Stimulated activated CD8-positive, alpha-beta memory T cell treated with anti-CD3 and anti-CD28 coated beads, Interleukin-7, amount 100 ng/mL, for 4 hours (primary cell): Measurements from ENCODE around the gene MAP4.
"Not testable (repeated sequence)": the region's sequence is repeated elsewhere in the genome, so short reads cannot be mapped to it uniquely, and the experiment has no call there.

Experiments
- DNase-seq, 2 donors: peaks; one replicate each; pipeline ENCODE4 v3.0.0-alpha.2; 2020; ENCODE audit warnings: low read depth in 2 of 2

Gene MAP4

DNA sequence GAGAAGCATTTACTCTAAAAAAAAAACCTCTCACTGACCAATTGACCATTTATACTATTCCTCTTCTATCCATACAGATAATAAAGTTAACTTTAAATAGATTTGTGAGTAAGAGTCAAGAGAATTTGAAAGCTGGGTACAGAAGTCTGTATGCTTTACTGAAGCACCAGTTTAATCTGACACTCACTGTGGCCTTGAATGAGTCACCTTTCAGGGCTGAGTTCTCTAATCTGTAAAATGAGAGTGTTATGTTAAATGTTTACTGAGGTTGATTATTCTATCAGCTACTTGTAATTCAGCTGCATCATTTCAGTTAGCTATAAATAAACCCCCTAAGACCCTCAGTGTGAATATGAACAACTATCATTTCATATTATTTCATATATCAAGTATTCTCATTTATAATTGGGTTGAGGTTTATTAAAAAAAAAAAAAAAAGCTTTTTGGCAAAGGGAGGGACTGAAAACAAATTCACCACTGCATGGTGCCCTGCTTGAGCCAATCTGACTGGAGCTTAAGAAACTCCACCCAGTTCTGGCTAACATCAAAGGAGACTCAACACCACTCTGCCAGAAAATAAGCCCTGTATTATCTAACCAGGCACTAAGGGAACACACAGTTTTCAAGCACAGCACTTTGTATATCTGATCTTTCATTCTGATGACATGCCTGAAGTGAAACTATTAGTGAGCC lies 2.8 kb downstream of the MAP4 start:
- no peak for DNase-seq

- DNase-seq: no peak
Observed at GRCh38 chr3:48012659-48013058, 3.6 kb downstream of the MAP4 start.

GRCh38 chr3:48008066-48008465 lies 8.2 kb downstream of the MAP4 start:
- DNase-seq: not testable (repeated sequence)

DNA sequence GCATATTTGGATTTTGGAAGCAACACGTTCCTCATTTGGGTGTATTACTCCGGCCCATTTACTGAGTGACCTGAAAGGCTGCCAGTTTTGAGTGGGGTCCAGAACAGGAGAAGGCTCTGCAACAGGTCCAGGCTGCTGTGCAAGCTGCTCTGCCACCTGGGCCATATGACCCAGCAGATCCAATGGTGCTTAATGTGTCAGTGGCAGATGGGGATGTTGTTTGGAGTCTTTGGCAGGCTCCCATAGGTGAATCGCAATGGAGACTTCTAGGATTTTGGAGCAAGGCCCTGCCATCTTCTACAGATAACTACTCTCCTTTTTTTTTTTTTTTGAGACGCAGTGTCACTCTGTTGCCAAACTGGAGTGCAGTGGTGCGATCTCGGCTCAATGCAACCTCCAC lies 8.9 kb downstream of the MAP4 start:
- not testable (repeated sequence) for DNase-seq

DNA sequence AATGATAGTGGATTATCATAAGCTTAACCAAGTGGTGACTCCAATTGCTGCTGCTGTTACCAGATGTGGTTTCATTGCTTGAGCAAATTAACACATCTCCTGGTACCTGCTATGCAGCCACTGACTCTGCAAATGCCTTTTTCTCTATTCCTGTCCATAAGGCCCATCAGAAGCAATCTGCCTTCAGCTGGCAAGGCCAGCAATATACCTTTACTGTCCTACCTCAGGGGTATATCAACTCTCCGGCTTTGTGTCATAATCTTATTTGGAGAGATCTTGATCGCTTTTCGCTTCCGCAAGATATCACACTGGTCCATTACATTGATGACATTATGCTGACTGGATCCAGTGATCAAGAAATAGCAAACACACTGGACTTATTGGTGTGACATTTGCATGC lies 9.4 kb downstream of the MAP4 start:
- not testable (repeated sequence) for DNase-seq

DNA sequence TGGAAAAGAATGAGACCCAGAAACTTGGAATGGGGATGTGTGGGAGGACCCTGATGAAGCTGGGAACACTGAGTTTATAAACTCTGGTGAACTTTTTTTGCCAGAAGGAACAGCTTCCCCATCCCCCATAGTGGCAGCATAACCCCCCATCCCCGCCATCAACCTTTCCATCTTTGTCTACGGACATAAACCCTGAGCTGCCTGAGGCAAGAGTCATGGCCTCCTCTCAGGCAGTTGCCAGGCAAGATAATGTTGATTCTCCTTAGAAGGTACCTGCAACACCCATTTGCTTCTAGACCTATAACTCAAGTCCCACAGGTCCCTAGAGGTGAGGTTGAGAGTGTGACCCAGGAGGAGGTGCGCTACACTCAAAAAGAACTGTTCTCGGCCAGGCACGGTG lies 11.5 kb downstream of the MAP4 start:
- no peak for DNase-seq

- no peak for DNase-seq
Observed at GRCh38 chr3:48002787-48003186, 13.4 kb downstream of the MAP4 start.

GRCh38 chr3:48001991-48002390 lies 14.2 kb downstream of the MAP4 start:
- no peak for DNase-seq

- no peak for DNase-seq
Observed at GRCh38 chr3:48000212-48000611, 16.0 kb downstream of the MAP4 start.

DNA sequence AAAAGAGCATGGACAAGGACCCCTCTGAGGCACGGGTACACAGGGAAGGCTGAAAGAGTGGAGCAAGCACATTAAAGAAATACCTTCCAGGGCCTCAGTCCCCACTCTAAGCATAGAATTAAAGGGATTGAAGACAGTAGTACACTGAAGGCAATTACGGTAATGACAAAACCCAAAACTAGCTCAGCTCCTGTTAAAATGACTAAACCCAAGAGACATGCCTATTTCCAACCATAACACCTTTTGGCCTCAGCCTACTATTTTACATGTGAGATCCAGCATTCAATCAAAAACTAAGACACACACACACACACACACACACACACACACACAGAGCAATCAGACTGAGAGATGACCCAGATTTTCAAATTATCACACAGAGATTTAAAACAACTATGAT lies 19.8 kb downstream of the MAP4 start:
- DNase-seq: no peak

DNA sequence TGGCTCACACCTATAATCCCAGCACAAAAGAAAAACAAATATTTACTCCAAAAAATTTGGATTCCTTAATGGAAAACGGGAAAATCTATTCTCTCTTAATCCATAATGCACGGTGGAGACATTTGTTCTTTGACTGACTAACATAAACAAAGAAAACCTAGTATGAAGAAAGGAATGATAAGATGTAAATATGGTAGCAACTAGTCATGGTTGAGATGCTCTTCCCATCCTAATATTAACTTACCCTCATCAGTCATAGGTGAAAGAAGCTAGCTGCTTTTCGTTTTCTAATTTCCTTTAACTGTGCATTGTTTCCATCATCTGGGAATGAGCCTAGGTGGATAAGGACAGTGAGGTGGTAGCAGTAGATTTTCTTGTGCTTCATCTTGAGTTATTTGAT lies 22.0 kb downstream of the MAP4 start:
- DNase-seq: no peak

- DNase-seq: no peak
Observed at GRCh38 chr3:47991341-47991740, 24.9 kb downstream of the MAP4 start.

DNA sequence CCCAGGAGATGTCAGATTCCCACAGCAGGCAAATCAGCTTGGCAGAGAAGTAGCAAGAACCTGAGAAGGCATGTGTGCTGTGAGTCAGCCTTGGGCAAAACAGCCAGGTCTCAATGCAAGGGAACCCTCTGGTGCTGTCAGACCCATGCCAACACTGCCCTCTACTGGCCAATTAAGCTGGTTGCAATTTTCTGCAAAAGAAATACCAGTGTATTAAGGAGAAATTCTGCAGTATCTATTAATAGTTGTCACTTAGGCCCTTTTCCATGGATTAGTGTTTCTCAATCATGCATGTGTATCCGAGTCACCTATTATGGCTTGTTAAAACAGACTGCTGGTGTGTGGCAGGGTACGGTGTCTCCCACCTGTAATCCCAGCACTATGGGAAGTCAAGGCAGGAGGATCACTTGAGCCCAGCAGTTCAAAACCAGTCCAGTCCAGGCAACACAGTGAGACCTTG lies 26.2 kb downstream of the MAP4 start:
- DNase-seq: peak; percentile 53 to 66

- DNase-seq: no peak
Observed at GRCh38 chr3:47985381-47985780, 30.8 kb downstream of the MAP4 start.

DNA sequence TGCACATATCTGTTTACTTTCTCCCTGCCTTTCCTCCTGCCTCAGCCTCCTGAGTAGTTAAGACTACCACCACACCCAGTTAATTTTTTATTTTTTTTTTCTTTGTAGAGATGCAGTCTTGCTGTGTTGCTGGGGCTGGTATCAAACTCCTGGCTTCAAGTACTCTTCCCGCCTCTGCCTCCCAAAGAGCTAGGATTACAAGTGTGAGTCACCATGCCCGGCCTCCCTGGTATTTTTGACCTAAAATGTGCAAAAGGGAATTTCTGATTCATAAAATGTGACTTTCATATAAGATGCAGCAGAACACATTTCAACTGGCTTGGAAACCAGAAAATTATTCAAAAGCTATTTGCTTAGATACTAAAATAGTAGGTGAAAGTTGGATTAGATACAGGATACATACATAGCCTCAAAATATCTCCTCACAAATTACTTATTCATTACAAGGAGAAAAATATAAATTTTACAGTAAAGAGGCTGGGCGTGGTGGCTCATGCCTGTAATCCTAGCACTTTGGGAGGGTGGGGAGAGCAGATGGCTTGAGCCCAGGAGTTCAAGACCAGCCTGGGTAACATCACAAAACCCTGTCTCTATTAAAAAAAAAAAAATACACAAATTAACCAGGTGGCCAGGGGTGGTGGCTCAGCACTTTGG lies 32.0 kb downstream of the MAP4 start:
- DNase-seq: no peak

DNA sequence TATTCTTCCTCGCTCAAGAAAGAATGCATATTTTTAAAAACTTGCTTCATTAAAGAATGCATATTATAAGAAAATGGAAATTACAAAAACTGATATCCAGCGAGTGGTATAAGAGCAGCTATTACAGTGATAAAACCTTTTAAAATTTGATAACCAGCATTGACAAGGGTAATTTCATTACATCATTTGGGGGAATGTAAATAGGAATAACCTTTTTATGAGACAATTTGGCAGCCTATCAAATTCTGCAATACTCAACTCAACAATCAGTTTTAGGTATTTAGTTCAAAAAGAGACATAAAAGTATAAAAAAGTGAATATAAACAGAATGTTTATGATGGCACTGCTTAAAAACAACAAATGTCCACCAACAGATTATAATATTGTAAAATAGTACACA lies 35.4 kb downstream of the MAP4 start:
- DNase-seq: no peak

DNA sequence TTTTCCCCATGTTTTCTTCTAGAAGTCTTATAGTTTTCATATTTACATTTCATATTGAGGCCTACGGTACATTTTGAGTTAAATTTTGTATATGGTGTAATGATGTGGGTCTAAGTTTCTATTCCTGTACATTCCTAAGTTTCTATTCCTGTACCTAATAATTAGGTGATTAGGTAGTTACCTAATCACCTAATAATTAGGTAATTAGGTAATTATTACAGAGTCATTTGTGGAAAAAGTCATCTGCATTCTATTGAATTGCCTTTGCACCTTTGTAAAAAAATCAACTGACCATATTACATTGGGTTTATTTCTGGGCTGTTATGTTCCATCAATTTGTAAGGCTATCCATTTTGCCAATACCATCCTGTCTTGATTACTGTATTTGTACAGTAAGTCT lies 37.1 kb downstream of the MAP4 start:
- no peak for DNase-seq

DNA sequence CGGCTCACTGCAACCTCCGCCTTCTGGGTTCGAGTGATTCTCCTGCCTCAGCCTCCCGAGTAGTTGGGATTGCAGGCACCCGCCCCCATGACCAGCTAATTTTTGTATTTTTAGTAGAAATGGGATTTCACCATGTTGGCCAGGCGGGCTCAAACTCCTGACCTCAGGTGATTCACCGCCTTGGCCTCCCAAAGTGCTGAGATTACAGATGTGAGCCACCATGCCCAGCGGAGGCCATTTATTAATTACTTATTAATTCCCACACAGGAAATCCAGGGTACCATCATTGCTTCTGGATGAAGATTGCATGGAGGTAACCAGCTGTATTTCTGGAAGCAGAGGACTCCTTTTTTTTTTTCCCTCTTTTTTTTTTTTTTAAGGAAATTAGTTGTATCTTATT lies 37.8 kb downstream of the MAP4 start:
- DNase-seq: no peak

- DNase-seq: no peak
Observed at GRCh38 chr3:47976135-47976732, 40.0 kb downstream of the MAP4 start.

- DNase-seq: no peak
Observed at GRCh38 chr3:47974974-47975470, 41.2 kb downstream of the MAP4 start.

- DNase-seq: no peak
Observed at GRCh38 chr3:47971081-47971480, 45.1 kb downstream of the MAP4 start.

DNA sequence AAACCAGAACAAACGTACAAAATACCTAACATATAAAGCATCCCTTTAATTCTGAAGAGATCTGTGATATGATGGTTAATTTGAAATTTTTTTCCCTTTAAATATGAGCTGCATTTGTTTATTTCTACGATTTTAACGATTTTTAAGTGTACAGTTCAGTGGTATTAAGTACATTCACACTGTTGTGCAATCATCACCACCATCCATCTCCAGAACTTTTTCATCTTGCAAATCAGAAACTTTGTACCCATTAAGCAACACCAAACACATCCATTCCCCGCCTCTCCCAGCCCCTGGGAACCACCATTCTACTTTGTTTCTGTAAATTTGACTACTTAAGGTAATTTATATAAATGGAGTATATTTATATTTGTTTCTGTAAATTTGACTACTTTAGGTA lies 51.5 kb downstream of the MAP4 start:
- DNase-seq: no peak
